HG03442 (cell line): ENCODE measurements around the gene MRTFB.

Experiments
- ATAC-seq: cut with Tn5 transposase; IDR thresholded peaks from one replicate; pipeline ENCODE4 v1.9.1; 2021; ENCODE audit warnings: mild to moderate bottlenecking, moderate library complexity; ENCODE audit not compliant: unreplicated experiment

MRTFB gene

DNA sequence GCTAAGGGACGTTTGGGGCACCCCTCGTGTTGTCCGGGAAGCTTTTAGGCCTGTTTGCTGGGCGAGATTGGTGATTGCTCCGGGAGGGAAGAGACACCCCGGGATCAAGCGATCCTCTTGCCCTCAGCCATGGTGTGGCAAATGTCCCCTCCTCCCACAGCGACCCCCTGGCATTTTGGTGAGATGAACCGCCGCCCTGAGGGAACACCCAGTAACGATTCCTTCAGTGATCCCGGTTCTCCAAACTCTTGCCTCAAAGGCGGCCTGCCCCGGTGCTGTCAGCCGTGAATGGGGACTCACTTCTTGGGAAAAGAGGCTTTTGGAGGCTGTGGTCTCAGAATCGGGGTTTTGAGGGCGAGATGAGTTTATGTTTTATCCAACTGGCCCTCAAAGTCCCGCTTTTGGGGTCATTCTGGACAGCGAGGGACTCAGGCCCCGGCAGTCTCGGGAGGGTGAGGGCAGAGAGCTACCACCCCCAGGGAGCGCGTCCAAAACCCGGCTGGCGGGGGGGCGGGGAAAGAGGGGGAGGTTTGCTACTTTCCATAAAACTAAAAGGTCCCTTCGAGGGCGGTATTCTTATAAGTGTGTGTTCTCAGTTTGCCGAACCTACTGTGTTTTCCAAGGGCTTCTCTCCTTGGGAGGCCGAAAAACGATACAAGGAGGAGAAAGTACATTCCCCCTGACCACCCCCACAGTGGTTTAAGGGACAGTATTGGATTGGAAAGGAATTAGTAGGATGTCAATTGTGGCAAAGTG is 232.7 kb downstream of the MRTFB start:
- ATAC-seq = no peak

DNA sequence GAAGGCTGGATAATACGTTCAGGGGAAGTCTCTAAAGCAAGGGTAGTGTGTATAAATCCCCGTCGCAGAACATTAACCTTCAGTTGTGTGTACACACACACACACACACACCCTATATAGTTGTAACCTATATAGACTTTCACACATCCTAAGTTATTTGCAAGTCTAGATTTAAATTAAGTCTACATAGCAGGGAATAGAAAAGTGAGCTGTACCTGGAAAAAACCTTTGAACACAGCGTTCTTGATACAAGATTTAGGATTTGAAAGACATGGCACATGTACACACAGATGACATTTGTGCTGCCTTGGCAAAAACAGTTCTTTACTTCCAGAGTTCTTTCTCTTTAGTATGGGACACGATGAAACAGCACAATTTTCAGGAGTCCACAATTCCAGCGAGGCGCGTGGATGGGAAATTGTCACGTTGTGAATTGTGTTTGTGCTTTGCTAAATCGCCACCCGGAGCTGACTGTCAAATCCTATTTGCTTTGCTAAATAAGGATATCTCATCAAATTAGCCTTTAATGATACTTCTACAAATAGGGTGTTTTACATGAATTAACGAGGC is 233.9 kb downstream of the MRTFB start:
- no peak for ATAC-seq

DNA sequence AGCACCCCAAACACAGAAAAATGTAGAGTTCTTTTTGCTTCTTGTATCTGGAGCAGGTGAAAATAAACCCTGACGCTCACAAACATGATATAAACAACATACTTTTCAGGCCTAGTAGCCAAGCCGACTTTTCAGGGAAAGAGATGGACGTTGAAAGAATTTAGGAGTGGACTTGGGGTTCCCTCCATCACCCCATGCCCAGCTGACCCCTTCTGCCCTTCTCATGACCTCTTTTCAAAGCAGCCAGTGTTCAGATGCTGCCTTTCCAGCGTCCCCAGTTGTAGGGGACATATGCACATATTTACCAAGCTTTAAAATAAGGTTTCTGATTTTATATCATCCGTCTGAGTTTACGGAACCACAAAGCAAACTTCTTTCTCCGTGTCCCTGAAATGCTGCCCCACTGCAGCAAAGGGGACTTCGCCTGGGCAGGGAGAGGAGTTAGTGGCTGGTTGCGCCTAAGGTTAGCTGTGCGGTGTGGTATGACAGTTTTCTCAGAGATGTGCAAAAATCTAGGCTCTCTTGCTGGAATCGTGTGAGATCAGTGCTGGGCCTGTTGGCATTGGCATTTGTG is 235.5 kb downstream of the MRTFB start:
- no peak for ATAC-seq

DNA sequence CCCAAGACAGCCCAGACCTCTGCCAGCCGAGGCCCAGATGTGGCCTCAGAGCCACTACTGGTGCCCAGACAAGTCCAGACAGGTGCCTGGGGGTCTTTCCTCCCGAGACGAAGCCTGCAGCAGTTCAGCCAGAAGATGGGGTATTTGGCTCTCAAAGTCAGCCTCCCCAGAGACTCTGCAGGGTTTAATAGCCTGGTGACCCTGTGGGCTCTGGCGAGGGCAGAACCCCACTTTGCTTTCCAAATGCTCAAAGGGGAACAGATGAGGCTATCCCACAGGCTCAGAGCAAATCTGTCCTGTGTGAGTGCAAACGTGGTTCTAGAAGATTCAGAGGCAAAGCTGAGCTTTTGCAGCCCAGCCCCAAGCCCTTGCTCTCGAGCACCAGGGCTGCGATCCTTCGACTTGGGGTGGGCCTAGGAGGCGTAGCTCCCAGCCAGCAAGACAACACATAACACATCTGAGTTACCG is 236.0 kb downstream of the MRTFB start:
- ATAC-seq = no peak

DNA sequence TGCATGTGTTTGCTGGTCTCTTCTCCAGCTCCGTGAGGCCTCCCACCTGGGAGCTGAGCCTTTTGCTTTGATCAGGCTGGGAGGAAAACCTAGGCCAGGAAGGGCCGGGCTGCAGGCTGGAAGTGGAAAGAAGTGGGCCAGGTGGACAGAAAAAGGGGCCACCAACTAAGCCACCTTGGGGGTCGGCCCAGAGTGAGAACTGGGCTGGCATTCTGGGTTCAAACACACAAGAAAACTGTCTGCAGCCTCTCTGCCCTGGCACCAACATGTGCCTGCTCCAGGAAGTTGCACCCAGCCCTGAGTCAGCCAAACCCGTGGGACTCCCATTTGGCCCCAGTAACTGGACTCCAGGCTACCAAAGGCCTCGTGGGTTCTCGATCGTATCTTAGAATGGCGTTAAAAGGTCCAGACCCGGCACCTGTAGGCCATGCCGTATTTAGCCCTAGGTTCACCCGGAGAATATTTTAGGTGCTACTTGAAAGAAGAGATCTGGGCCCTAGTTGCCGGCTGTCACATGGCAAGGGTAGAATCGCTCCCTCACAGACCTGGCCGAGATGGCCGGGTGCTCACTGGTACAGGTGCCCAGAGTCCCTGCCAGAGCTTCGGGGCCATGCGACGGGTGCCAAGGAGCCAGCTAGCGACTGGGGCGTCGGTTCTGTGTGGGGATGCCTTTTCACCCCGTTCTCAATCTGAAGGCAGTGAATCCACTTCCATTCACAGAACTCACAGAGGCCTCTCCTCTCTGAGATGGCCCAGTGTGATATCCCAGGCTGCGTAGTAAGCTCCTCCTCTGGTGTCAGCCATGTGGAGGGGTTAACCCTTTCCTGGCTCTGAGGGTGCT is 236.6 kb downstream of the MRTFB start:
- ATAC-seq = no peak

DNA sequence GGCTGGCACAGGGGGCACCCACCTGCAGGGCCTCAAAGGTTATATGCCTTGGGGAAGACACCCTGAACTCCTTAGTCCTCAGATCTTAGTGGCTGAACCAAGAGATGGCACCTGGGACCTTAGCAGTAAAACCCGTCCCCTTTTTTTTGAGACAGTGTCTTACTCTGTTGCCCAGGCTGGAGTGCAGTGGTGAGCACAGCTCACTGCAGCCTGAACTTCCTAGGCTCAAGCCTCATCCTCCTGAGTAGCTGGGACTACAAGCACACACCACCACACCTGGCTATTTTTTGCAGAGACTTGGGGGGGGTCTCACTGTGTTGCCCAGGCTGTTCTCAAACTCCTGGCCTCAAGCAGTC is 237.2 kb downstream of the MRTFB start:
- no peak for ATAC-seq

DNA sequence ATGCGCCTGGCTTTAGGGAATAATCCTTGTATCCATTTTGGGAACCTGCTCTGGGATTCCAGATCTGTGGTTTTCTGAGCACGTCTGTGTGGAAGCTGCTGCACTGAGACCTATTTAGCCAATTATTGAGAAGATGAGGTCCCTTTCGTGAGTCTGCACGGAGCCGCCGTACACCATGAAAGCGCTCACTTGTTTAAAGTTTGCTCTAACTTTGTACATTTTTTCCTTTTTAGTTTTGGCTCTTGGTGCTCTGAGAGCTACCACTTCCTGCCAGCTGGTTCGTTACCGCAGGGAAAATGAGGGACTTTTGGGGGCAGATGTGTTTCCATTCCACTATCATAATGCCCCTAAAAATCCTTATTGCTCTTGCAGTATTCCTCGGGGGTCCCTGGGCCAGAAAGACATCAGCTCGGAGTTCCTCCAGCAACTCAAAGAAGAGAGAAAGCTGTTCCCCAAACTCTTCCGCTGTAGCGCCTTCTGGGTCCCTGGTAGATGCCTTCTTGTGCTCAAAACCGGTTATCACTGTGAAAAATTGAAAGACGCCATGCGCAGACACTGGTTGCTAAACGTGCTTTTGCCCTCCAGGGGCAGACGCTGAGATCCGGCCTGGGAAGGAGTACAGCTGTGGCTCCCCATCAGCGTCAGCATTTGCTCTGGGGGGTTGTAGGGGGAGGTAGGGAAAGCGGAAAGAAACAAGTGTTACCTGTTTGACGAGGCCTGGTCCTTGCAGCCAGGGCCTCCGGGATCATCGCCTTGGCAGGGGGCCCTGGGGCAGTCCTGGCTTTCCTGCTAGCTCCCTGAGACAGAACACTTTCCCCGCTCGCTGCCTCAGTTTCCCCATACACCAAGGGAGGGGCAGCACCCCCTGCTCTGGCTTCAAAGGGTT is 238.1 kb downstream of the MRTFB start:
- no peak for ATAC-seq

DNA sequence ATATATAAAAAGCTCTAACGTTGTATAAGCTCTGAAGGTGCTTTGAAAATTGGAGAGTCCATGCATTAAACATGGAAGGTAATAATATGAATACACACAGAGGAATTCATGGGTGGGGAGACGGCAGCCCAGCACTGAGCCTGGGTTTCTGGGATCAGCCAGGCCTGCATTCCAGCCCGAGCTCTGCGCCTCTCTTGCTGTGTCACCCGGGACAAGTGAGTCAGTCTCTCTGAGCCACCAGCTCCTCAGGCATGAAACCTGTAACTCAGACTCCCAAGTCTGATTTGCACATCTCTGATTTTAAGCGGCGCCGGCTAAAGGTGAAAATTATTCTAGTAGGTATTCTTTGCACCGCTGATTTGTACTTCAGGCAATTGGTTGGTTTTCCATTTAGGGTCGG is 238.8 kb downstream of the MRTFB start:
- ATAC-seq = no peak

DNA sequence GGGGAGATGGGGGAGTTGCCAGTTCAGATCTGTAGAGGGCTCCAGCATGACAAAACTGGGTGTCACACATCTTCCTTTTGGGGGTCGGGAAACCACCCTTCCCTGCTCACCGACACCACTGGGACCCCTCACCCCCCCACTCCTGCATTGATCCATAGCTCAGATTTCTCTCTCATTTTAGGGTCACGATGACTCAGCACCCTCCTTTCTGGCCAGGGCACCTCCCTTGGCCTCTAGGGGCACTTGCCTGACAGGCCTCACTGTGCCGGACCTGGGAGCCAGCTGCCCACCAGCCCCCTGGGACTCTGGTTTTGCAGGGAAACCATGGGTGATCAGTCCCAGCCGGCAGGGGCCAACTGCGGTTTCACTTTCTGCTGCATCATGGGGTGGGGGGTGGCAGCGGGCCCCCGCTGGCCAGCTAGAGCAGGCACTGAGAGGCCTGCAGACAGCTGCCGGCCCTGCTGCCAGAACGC is 239.4 kb downstream of the MRTFB start:
- peak; percentile 53 for ATAC-seq

DNA sequence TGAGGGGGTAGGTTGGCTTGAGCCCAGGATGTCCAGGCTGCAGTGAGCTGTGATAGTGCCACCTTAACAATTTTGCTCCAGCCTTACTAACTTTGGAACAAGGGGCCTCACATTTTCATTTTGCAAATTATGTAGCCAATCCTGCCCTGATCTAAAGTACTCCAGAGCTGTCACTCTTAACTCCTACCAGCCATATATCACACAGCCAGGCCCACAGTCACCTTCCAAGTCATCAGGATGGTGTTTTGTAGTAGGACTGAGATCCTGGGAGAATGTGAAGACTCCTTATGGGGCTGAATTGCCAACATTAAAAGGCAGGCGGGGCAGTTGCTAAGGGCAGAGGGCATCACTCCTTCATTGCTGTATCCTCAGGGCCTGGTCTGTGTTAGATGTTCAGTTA is 243.0 kb downstream of the MRTFB start:
- ATAC-seq = no peak

DNA sequence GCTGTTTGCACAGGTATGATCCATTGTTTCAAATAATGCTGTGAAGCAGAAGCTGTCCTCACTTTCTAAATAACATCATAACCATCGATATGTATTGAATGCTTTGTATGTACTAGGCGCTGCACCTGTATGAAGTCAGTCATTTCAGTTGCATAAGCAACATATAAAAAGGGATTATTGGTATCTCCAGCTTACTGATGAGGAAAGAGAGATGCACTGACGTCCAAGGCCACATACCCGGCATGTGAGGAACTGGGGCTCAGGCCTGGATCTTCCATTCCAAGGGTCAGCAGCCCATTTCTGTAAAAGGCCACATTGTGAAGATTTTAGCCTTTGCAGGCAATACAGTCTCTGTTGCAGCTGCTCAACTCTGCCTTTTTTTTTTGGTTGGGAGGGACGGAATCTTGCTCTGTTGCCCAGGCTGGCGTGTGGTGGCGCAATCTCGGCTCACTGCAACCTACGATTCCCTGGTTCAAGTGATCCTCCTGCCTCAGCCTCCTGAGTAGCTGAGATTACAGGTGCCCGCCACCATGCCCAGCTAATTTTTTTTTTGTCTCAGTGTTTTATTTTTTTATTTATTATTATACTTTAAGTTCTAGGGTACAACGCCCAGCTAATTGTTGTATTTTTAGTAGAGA is 244.7 kb downstream of the MRTFB start:
- ATAC-seq = no peak
